Activated CD4-positive, alpha-beta T cell treated with anti-CD3 and anti-CD28 coated beads for 24 hours (primary cell): ENCODE measurements around the gene MASP1.

Experiments
- DNase-seq, 2 donors: peaks; one replicate each; pipeline ENCODE4 v3.0.0-alpha.2; 2020; ENCODE audit warnings: low read depth in 2 of 2

The MASP1 gene

DNA sequence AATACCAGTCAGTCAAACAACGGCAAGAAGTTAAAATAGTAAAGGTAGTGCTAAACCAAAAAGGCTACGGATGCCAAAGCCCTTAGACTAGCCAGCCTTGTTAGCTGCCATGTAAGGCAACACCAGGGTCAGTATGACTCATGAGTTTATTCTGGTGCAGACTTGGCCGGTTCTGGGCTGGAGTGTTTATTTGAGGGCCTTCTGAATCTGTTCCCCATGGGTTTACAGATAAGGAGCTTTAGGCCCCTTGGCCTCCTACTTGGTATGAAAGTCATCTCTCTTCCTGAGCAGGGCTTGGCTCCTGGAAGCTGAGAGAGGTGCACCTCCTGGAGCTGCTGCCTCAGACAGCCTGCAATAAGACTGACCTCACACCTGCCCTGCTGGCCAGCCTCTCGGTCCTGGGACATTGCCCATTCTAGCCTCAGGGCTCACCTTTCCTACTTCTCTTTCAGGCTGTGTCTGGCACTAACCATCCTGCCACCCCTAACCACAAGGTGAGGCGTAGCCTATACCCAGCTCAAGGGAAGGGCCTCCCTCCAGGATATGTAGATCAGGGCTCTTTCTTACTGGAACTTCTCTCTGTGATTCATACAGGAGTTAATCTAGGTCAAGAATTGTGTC lies 104.6 kb downstream of the MASP1 start:
- DNase-seq, result no peak

DNA sequence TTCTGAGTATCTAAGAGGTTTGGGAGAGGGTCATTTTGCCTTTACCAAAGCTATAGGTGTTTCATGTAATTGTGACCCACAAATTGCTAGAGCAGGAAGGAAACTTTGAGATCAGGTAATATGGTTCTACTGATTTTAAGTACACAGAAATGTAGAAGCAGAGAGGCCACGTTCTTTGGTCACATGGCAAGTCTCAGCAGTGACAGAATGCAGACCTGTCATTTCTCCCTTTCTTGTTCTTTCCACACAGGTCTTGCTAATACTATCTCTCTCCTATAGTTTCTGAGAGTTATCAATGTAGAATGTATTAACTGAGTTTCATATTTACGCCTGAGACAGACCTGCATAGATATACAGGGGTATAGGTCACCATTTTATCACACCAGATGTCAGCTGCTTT lies 105.2 kb downstream of the MASP1 start:
- no peak for DNase-seq

DNA sequence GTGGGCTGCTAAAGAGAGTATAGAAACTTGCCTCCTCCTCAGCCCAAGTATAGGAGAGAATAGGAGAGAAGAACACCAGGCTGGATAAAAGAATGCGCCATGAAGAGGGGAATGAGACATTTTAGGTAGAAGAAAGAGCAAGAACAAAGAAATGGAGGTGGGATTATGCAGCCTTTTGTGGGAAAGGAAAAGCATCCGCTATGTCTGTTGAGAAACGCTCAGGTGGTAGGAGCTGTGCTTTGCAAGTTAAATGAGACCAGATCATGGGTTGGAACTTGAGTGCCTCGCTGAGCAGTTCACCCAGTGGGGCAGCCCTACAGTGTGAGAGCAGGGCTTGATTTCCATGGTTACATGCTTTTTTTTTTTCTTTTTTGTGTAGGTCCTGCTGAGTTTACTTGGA lies 105.8 kb downstream of the MASP1 start:
- DNase-seq, result no peak
